Neural progenitor cell (in vitro differentiated cells): Measurements from ENCODE around the gene SMIM29. TPM values are rescaled to one million over a fixed set of nuclear protein-coding genes. Genes with fewer than 3 reads are reported as not detected.
A peak's percentile ranks its signal among the peaks of the same experiment; 100 is the strongest.

Experiments
- DNase-seq: peaks from one replicate; pipeline ENCODE4 v3.0.0-alpha.2; 2016; ENCODE audit warnings: low spot score
- H2AFZ ChIP-seq: fragments of 200-600 bp; sonication (generic); replicated peaks from 2 replicates; pipeline ENCODE4 v1.6.1; 2016; ENCODE audit warnings: antibody characterized with exemption
- H3F3A ChIP-seq: fragments of 200-600 bp; sonication (generic); 2 replicates; pipeline ENCODE4 v1.6.1; 2016; ENCODE audit warnings: antibody characterized with exemption, low read depth
- H3K27ac ChIP-seq: fragments of 200-600 bp; sonication (generic); 2 replicates; pipeline ENCODE4 v1.5.1; 2016; ENCODE audit warnings: mild to moderate bottlenecking
- H3K27me3 ChIP-seq: fragments of 200-600 bp; sonication (generic); 2 replicates; pipeline ENCODE4 v1.6.1; 2016; ENCODE audit warnings: mild to moderate bottlenecking, moderate library complexity
- H3K36me3 ChIP-seq: fragments of 200-600 bp; sonication (generic); 2 replicates; pipeline ENCODE4 v1.5.1; 2016
- H3K4me1 ChIP-seq: fragments of 200-600 bp; sonication (generic); 2 replicates; pipeline ENCODE4 v1.6.1; 2016; ENCODE audit warnings: mixed run types
- H3K4me2 ChIP-seq: fragments of 200-600 bp; sonication (generic); 2 replicates; pipeline ENCODE4 v1.6.1; 2016
- H3K4me3 ChIP-seq: fragments of 200-600 bp; sonication (generic); 2 replicates; pipeline ENCODE4 v1.5.1; 2016
- H3K79me2 ChIP-seq: fragments of 200-600 bp; sonication (generic); 2 replicates; pipeline ENCODE4 v1.6.1; 2016; ENCODE audit warnings: low read depth
- H3K9ac ChIP-seq: fragments of 200-600 bp; sonication (generic); 2 replicates; pipeline ENCODE4 v1.6.1; 2016
- H3K9me3 ChIP-seq: fragments of 200-600 bp; sonication (generic); 2 replicates; pipeline ENCODE4 v1.5.1; 2016; ENCODE audit warnings: low read depth
- H4K20me1 ChIP-seq: fragments of 200-600 bp; sonication (generic); 2 replicates; pipeline ENCODE4 v1.6.1; 2016; ENCODE audit warnings: low read depth
- H3K27ac Mint-ChIP-seq: 3 replicates; pipeline ENCODE4 v1.8.0; 2021; ENCODE audit warnings: mixed read lengths
- H3K27me3 Mint-ChIP-seq: 2 replicates; pipeline ENCODE4 v1.8.0; 2022; ENCODE audit warnings: low read depth, mild to moderate bottlenecking, inconsistent platforms, moderate library complexity, mixed read lengths; ENCODE audit not compliant: insufficient read depth
- H3K36me3 Mint-ChIP-seq: 3 replicates; pipeline ENCODE4 v1.8.0; 2021; ENCODE audit warnings: mixed read lengths
- H3K4me1 Mint-ChIP-seq: 3 replicates; pipeline ENCODE4 v1.8.0; 2021; ENCODE audit warnings: mixed read lengths
- H3K4me3 Mint-ChIP-seq: 3 replicates; pipeline ENCODE4 v1.8.0; 2021; ENCODE audit warnings: mild to moderate bottlenecking, moderate library complexity, mixed read lengths
- H3K9me3 Mint-ChIP-seq: 3 replicates; pipeline ENCODE4 v1.8.0; 2020; ENCODE audit warnings: mixed read lengths
- EZH2 ChIP-seq: fragments of 200-600 bp; sonication (generic); IDR thresholded peaks from 2 replicates; pipeline ENCODE4 v1.6.1; 2017; ENCODE audit warnings: antibody characterized with exemption, mild to moderate bottlenecking, moderate library complexity
- EZH2phosphoT487 ChIP-seq: fragments of 200-600 bp; sonication (generic); IDR thresholded peaks from 2 replicates; pipeline ENCODE4 v1.6.1; 2017; ENCODE audit warnings: antibody characterized with exemption
- total RNA-seq: library from RNA; depleted of rRNA; stranded (reverse); fragments of >200 nt; gene quantifications from 2 replicates; pipeline ENCODE4 v1.2.3, GENCODE V29; 2015; ENCODE audit warnings: low replicate concordance
- TF ChIP-seq, protein P1 (sequence below): fragments of 200-600 bp; sonication (generic); IDR thresholded peaks from 2 replicates; pipeline ENCODE4 v1.5.1; 2017; ENCODE audit warnings: antibody characterized with exemption, mild to moderate bottlenecking

Gene SMIM29
- total RNA-seq, 1 donor from 2014 or later, result 2.4 TPM

DNA sequence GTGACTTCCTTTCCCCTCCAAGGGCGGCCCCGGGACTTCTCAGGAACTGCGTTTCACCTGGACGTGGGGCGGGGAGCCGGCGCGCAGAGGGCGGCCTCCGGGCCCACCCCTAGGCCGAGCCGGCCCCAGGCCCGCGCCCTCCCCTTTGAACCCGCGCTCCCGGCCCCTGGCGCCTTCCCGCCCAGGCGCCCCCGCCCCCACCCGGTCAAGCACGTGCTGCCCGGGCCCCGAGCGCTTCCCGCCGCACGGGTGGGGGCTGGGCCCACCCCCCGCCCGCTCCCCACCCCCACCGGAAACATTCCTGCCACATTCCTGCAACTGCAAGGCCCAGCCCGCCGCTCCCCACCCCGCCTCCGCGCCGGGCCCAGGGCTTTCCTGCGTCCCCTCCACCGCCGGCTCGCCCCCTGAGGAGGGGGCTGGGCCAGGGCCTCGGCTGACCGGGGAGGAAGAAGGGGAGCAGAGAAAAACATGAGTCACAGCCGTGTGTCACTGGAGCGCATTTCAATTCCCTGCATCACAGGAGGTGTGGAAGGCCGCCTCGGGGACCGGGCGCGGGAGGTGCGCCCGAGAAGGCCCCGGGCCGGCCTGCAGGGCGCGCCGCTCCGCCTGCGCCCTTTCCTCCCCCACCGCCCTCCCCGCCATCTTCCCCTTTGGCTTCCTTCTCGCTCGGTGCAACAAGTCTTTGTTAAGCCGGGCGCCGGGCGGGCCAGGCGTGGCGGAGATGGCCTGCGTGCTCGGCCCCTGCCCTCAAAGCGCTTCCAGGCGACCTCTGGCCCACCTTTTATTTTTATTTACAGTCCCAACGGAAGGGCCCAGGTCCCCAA, 13.3 kb downstream of the SMIM29 start:
- H3K9me3 Mint-ChIP-seq, result no peaks in the 10 kb centered on the region
- peaks cover 35% of the 10 kb centered on the region for H3K4me1 ChIP-seq
- peaks cover 7% of the 10 kb centered on the region for H3K27me3 Mint-ChIP-seq
- peak overlapping the region; percentile 77 for H3K9ac ChIP-seq
- H3K4me3 ChIP-seq, result peak overlapping the region; percentile 99
- peak overlapping the region; percentile 100 for H3K27ac ChIP-seq
- peaks cover 30% of the 10 kb centered on the region for H4K20me1 ChIP-seq
- peaks cover 2% of the 10 kb centered on the region for H3K36me3 Mint-ChIP-seq
- no peaks in the 10 kb centered on the region for H3K9me3 ChIP-seq
- H3K36me3 ChIP-seq, result no peaks in the 10 kb centered on the region
- peak overlapping the region; percentile 98 for H3K27ac Mint-ChIP-seq
- peaks cover 65% of the 10 kb centered on the region for H3F3A ChIP-seq
- H3K4me2 ChIP-seq, result peak overlapping the region; percentile 95
- no peak overlapping the region for H2AFZ ChIP-seq
- H3K4me3 Mint-ChIP-seq, result peak overlapping the region; percentile 89
- H3K27me3 ChIP-seq, result no peaks in the 10 kb centered on the region
- TF ChIP-seq EZH2, result no peak
- TF ChIP-seq, protein P1, sequence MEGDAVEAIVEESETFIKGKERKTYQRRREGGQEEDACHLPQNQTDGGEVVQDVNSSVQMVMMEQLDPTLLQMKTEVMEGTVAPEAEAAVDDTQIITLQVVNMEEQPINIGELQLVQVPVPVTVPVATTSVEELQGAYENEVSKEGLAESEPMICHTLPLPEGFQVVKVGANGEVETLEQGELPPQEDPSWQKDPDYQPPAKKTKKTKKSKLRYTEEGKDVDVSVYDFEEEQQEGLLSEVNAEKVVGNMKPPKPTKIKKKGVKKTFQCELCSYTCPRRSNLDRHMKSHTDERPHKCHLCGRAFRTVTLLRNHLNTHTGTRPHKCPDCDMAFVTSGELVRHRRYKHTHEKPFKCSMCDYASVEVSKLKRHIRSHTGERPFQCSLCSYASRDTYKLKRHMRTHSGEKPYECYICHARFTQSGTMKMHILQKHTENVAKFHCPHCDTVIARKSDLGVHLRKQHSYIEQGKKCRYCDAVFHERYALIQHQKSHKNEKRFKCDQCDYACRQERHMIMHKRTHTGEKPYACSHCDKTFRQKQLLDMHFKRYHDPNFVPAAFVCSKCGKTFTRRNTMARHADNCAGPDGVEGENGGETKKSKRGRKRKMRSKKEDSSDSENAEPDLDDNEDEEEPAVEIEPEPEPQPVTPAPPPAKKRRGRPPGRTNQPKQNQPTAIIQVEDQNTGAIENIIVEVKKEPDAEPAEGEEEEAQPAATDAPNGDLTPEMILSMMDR, result peak; percentile 27
- TF ChIP-seq EZH2phosphoT487, result no peak
- H3K79me2 ChIP-seq, result peaks cover 56% of the 10 kb centered on the region
- DNase-seq, result peak; percentile 98
- peaks cover 33% of the 10 kb centered on the region for H3K4me1 Mint-ChIP-seq

DNA sequence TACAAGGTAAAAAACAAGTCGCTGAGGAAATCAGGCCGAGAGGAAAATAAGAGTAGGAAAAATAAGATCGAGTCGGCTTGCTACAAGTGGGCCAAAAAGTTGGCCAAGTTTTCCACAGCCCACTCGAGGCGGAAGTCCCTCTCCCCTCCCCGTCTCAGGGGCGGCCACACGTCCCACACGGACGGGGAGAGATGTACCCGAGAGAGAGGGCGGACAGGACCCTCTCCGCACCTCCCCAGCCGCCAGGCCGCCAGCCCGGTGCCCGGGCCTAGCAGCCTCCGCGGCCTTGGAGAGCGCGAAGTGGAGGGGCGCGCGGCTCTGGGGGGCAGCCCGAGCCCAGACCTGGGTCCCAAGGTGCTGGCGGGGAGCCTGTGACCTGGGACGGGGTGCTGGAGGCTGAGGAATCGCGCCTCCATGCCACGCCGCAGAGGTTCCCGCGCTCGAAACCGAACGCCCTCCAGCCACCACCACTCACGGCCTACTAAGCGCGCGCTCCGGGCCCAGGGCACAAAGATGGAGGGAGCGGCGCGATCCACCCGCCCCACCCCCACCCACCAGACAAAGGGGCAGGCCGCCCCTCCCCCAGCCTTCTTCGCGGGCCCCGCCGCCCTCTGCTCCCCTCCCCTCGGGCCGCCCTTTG, 14.0 kb downstream of the SMIM29 start:
- H3K79me2 ChIP-seq, result peaks cover 49% of the 10 kb centered on the region
- H3K36me3 Mint-ChIP-seq, result peaks cover 2% of the 10 kb centered on the region
- peaks cover 22% of the 10 kb centered on the region for H4K20me1 ChIP-seq
- H3K9me3 ChIP-seq, result no peaks in the 10 kb centered on the region
- peaks cover 7% of the 10 kb centered on the region for H3K27me3 Mint-ChIP-seq
- TF ChIP-seq EZH2phosphoT487, result no peak
- no peak for TF ChIP-seq EZH2
- TF ChIP-seq, protein P1, result no peak
- no peaks in the 10 kb centered on the region for H3K9me3 Mint-ChIP-seq
- peak overlapping the region; percentile 65 for H3K27ac Mint-ChIP-seq
- H3K9ac ChIP-seq, result peak overlapping the region; percentile 95
- H3K4me3 ChIP-seq, result peak overlapping the region; percentile 99
- no peak overlapping the region for H2AFZ ChIP-seq
- H3K4me1 ChIP-seq, result peaks cover 28% of the 10 kb centered on the region
- H3K4me3 Mint-ChIP-seq, result peak overlapping the region; percentile 49
- H3K4me1 Mint-ChIP-seq, result peaks cover 32% of the 10 kb centered on the region
- H3K4me2 ChIP-seq, result peak overlapping the region; percentile 95
- peaks cover 57% of the 10 kb centered on the region for H3F3A ChIP-seq
- no peak for DNase-seq
- H3K27me3 ChIP-seq, result no peaks in the 10 kb centered on the region
- peak overlapping the region; percentile 100 for H3K27ac ChIP-seq
- H3K36me3 ChIP-seq, result no peaks in the 10 kb centered on the region

DNA sequence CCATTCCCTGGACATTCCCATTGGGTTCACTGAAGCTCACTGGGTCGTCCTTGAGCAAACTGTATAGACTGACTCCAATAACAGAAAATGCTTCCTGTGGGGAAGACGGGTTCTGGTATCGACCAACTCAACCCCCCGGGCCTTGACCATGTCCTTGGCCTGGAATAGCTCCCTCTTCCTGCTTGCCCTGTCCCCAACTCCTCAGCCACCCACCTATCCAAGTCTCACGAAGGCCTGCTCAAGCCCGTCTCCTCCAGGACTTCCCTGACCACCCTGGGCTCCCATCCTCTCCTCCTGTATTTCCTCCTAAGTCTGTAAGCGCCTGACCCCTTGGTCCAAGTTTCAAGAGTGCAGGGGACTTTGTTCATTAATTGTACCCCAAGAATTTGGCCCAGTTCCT, 14.9 kb downstream of the SMIM29 start:
- Histone ChIP-seq H3K27me3 (no peaks in the 10 kb centered on the region), H3K4me1 (peaks cover 18% of the 10 kb centered on the region), H3K4me2 (peak overlapping the region; percentile 95), H3K9me3 (no peaks in the 10 kb centered on the region), H3F3A (peaks cover 48% of the 10 kb centered on the region), H2AFZ (no peak overlapping the region), H4K20me1 (peaks cover 13% of the 10 kb centered on the region), H3K79me2 (peaks cover 39% of the 10 kb centered on the region), H3K9ac (peak overlapping the region; percentile 95), H3K4me3 (no peak overlapping the region), H3K27ac (peak overlapping the region; percentile 100), H3K36me3 (no peaks in the 10 kb centered on the region)
- peaks cover 2% of the 10 kb centered on the region for H3K36me3 Mint-ChIP-seq
- H3K27ac Mint-ChIP-seq, result peak overlapping the region; percentile 65
- H3K4me1 Mint-ChIP-seq, result peaks cover 29% of the 10 kb centered on the region
- H3K9me3 Mint-ChIP-seq, result no peaks in the 10 kb centered on the region
- TF ChIP-seq EZH2phosphoT487, result no peak
- peaks cover 5% of the 10 kb centered on the region for H3K27me3 Mint-ChIP-seq
- H3K4me3 Mint-ChIP-seq, result peak overlapping the region; percentile 49
- DNase-seq, result no peak
